SK-N-SH treated with all-trans-retinoic acid at 6 μM for 48 hours (cell line): Measurements from ENCODE around the gene CUL1.

Experiments used
- CREB5 ChIP-seq: fragments of 250-450 bp; sonication (Bioruptor Pico); IDR thresholded peaks from 2 replicates; pipeline ENCODE4 v1.5.1; 2020; ENCODE audit warnings: low read depth, mild to moderate bottlenecking, moderate library complexity
- PATZ1 ChIP-seq: fragments of 250-450 bp; sonication (Bioruptor Pico); IDR thresholded peaks from 2 replicates; pipeline ENCODE4 v1.8.0; 2020; ENCODE audit warnings: mild to moderate bottlenecking, moderate library complexity, borderline replicate concordance
- POU6F1 ChIP-seq: fragments of 250-450 bp; sonication (Bioruptor Pico); IDR thresholded peaks from 2 replicates; pipeline ENCODE4 v1.8.0; 2021; ENCODE audit warnings: low read depth, mild to moderate bottlenecking, moderate library complexity, borderline replicate concordance
- RARB ChIP-seq: fragments of 250-450 bp; sonication (Bioruptor Pico); IDR thresholded peaks from 2 replicates; pipeline ENCODE4 v1.8.0; 2021; ENCODE audit warnings: mild to moderate bottlenecking, moderate library complexity
- SNAI2 ChIP-seq: fragments of 250-450 bp; sonication (Bioruptor Pico); IDR thresholded peaks from 2 replicates; pipeline ENCODE4 v1.5.0; 2020; ENCODE audit warnings: mild to moderate bottlenecking, moderate library complexity
- TCF4 ChIP-seq: fragments of 250-450 bp; sonication (Bioruptor Pico); IDR thresholded peaks from 2 replicates; pipeline ENCODE4 v1.8.0; 2021; ENCODE audit warnings: mild to moderate bottlenecking, moderate library complexity, borderline replicate concordance
- ZFP3 ChIP-seq: fragments of 250-450 bp; sonication (Bioruptor Pico); IDR thresholded peaks from 2 replicates; pipeline ENCODE4 v1.5.0; 2020; ENCODE audit warnings: mild to moderate bottlenecking, moderate library complexity
- TF ChIP-seq, protein P1 (sequence below): fragments of 250-450 bp; sonication (Bioruptor Pico); IDR thresholded peaks from 2 replicates; pipeline ENCODE4 v1.5.0; 2020; ENCODE audit warnings: mild to moderate bottlenecking, moderate library complexity

GRCh38 chr7:148835854-148836253 lies 137.2 kb downstream of the CUL1 start:
- TF ChIP-seq RARB (CRISPR knock-in tag) (no peak), CREB5 (CRISPR knock-in tag) (no peak), TCF4 (no peak), PATZ1 (CRISPR knock-in tag) (no peak), POU6F1 (CRISPR knock-in tag) (no peak), ZFP3 (no peak), SNAI2 (CRISPR knock-in tag) (no peak)
- TF ChIP-seq, protein P1, sequence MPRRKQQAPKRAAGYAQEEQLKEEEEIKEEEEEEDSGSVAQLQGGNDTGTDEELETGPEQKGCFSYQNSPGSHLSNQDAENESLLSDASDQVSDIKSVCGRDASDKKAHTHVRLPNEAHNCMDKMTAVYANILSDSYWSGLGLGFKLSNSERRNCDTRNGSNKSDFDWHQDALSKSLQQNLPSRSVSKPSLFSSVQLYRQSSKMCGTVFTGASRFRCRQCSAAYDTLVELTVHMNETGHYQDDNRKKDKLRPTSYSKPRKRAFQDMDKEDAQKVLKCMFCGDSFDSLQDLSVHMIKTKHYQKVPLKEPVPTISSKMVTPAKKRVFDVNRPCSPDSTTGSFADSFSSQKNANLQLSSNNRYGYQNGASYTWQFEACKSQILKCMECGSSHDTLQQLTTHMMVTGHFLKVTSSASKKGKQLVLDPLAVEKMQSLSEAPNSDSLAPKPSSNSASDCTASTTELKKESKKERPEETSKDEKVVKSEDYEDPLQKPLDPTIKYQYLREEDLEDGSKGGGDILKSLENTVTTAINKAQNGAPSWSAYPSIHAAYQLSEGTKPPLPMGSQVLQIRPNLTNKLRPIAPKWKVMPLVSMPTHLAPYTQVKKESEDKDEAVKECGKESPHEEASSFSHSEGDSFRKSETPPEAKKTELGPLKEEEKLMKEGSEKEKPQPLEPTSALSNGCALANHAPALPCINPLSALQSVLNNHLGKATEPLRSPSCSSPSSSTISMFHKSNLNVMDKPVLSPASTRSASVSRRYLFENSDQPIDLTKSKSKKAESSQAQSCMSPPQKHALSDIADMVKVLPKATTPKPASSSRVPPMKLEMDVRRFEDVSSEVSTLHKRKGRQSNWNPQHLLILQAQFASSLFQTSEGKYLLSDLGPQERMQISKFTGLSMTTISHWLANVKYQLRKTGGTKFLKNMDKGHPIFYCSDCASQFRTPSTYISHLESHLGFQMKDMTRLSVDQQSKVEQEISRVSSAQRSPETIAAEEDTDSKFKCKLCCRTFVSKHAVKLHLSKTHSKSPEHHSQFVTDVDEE (CRISPR knock-in tag), result no peak
